Measurements from ENCODE around the gene CDK5. TPM values are rescaled to one million over a fixed set of nuclear protein-coding genes. Genes with fewer than 3 reads are reported as not detected.

CDK5 gene
- polyA plus RNA-seq, 4 donors, result 15.8 to 19.0 (median 17.6) TPM

DNA sequence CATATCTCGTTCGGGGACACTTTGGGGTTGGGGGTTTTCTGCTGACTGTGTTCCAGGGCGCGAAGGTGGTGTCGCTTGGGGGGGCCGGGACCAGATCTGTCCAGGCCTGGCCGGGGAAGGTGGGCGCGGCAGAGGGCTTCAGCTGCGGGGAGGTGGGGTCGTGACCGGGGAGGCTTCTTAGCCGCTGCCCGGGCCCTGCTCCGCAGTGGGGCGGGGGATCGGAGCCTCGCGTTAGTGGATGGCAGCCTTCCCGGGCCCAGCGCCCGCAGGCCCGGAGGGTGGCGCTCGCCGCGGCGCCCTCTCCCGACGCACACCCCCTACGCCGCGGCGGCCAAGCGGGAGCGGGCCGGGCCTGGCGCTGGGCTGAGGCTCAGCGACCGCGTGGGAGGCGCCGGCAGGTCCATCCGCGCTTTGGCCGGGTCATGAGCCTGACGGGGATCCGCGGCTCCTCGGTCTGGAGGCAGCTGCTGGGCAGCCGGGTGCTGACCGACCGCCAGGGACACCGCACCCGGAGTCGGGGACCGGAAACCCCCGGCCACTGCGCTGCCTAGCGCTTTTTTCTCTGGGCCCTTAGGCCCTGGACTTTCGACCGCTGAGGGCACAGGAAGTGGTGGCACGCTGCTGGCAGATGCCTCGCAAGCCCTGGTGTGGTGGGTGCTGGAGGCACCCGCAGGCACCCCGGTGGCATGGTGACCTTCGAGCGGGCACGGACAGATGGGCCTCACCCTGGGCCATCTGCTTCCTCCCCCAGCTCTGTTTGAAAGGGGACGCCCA is 29.7 kb upstream of the CDK5 start:
- no peak for DNase-seq (ENCODE audit: low read depth in 4 of 4, low spot score in 3 of 4)

DNA sequence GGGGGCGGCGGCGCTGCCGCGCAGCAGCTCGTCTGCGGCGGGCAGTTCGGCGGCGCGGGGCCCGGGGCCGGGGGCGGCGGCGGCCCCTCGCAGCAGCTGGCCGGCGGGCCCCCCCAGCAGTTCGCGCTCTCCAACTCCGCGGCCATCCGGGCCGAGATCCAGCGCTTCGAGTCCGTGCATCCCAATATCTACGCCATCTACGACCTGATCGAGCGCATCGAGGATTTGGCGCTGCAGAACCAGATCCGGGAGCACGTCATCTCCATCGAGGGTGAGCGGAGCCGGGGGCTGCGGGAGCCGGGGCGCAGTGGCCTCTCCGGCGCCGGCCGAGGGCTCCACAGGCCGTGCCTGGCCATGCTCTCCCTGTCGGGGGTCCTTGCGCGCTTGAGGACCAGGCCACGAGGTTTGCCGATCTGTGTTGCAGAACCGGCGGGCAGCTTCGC is 29.1 kb upstream of the CDK5 start:
- DNase-seq (ENCODE audit: low read depth in 4 of 4, low spot score in 3 of 4), result no peak

DNA sequence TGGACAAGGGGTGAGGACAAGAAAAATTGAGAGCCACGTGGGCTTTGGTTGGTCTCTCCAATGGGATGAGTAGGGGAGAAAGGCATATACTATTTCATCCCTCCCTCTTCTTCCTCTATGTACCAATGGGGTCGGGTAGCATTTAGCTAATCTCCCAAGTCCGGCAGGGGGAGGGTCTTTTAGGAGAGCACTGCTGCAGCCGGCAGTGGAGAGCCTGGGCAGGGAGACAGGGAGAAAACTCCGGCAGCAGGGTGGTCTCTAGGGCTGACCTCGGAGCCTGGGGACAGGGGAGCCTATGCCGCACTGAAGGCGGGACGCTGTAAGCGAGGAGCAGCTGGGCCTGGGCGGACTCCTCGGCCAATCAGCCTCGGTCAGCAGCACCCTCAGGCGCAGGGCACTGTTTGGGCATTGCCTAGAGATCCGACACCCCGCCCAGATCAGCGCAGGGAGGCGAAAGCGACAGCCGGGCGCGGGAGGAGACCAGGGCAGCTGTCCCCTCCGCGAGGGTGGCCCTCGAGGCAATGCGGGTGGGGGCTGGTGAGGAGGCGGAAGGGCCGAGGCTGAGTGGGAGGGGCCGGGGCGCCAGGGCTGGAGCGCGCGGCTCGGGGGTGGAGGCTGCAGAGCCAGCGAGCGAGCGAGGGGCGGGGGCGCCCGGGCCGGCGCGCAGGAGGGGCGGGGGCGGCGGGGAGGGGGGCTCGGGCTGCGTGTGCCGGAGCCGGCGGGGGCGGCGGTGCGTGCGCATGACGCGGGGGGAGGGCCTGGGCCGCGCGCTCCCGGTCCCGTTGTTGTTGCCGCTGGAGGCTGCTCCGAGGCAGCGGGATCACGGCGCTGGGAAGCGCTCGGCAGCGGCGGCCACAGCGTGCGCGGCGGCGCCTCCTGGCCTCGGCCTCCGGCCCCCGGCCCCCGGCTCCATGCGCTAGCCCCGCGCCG is 28.3 kb upstream of the CDK5 start, which contains the start of gene AGAP3:
TSS of gene AGAP3 (plus strand) at position 785 of the 930 bp plus-strand sequence. CDS start 267 bp downstream, outside the sequence.
- peak in 1 of 4 donors; percentile 74 for DNase-seq (ENCODE audit: low read depth in 4 of 4, low spot score in 3 of 4)

DNA sequence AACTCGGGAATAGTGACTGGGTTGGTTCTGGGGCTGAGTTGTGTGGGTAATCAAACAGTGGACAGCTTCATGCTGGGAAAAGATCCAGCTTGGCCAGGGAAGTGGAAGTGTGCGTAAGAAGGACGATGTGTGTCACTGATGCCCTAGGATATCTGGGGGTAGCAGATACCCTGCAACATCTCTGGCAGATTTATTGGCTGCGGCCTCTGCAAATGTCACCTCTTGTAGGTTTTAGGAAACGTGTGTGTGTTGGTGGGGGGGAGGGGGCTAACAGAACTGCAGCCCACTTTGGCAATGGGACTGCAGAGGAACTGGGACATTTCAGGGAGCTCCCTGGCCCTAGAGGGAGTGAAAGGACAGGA is 27.6 kb upstream of the CDK5 start:
- no peak for DNase-seq (ENCODE audit: low read depth in 4 of 4, low spot score in 3 of 4)

DNA sequence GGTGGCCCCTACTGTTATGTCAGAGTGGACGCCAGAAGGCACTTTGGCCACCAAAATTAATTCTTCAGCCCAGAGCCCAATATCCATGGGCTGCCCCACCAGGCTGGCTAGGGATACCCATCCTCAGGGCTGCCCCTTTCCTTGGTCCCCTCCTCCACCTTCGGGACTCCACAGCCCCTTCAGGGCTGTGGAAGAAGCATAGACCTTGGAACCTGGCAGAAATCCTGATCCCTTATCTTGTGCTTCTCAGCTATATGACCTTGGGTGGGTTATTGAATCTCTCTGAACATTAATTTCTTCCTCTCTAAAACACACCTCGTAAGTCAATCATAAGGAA is 26.1 kb upstream of the CDK5 start:
- DNase-seq (ENCODE audit: low read depth in 4 of 4, low spot score in 3 of 4), result no peak

DNA sequence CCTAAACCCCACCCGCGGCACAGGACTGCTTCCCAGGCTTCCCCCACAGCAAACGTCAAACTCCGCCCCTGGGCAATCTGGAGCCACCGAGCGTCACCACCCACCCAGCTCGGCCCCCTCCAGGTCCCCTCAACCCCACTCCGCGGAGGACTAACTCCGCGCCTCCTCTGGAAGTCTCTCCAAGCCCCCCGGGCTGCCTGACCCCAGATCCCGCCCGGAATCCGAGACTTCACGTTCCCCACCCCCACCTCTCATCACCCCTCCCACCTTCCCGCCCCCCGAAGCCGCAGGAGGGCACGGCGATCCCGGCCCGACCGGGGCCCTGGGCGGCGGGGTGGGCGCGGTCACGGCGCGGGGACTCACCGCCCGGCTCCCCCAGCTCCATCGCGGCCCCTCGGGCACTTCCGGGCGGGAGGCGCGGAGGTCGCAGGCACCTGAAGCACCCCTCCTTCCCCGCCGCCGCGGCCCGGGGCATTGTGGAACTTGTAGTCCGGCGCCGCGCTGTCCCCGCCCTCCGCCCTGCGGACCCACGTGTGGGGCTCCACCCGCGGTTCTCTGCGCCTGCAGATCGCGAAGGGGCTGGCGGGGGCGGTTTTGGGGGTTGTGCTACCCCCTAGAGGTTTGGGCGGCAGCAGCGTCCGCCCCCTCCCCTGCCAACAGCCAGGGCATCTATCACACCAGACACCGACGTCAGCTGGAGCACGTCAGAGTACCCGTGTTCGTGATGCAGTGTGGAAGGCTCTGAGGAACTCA is 25.6 kb upstream of the CDK5 start, which contains the start of gene TMUB1:
TSS of gene TMUB1 (minus strand) at position 423 of the 753 bp plus-strand sequence. CDS start 930 bp downstream, outside the sequence.
- no peak for DNase-seq (ENCODE audit: low read depth in 4 of 4, low spot score in 3 of 4)

DNA sequence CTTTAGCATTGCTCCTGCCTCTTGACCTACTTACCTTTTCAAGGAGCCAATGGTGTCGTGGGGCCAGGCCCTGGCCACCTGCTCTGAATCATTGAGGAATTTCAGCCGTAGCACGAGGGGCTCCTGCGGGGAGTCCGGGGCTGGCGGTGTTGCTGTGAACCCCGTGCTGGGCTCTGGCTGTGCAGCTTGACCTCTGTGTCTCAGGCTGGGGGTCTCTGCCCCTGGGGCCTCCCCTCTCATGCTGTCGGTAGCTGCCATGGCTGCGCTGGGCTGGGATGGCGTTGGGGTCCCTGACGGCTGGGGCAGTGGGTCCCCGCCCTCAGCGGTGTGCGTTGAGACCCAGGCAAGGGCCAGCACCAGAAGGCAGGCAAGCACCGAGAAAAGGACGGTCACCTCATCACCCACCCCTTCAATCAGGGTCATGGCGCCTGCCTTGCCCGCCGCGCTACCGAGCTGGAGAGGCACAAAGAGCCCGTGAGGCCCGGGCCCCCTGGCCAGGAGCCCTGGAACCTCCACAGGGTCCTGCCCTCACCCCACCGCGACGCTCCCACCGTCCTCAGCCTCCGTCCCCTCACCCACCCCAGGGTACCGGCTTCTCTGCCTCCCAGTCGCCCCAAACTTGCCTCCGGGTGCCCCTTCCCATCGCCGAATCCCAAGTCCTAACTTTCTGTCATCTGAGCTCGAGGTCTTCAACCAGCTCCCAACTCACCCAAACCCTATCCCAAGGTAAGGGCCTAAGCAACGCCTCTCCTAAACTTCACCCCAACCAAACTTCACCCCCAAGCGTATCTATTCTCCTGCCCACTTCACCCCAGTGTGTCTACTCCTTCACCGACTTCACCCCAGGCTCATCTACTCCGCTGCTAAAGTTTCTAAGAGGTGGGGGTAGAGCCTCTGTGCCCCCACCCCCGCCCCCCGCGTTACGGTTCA is 24.7 kb upstream of the CDK5 start:
- no peak for DNase-seq (ENCODE audit: low read depth in 4 of 4, low spot score in 3 of 4)

DNA sequence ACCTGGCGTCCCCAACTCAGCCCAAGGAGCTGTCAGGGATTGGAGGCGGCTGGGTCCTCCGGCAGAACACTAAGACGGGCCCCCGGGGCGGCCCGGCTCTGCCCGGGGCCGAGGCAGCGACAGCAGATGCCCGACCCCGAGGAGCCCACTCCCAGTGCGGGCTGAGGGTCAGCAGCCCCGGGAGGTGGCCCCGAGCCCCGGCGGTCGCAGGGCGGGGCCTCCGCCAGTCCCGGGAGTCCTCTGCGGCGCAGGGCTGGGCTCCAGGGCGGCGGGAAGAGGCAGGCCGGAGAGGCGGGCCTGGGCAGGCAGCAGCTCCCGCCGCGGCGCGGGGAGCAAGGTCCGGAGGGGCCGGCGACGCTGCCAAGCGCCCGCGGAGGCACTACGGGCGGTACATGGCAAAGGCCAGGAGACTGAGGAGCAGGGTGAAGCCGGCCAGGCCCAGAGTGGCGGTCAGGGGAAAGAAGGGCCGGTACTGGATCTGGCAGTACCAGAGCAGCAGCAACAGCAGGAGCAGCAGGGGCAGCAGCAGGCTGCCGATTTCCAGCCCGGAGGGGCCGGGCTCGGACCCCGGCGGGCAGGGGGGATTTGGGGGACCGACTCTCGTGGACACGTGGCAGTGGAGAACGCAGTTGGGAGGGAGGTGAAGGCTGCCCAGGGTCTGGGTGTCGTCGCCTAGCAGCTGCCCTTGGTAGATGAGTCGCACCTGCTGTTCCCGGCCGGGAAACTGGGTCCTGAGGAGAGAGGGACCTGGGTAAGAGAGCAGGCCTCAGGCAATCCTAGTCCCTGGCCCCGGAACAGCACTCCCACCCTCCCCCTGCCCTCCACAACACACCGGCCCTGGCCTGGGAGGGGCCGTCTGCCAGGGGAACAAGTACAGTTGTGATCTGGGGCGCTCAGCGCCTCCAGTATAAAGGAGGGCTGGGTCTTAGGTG is 23.7 kb upstream of the CDK5 start:
- no peak for DNase-seq (ENCODE audit: low read depth in 4 of 4, low spot score in 3 of 4)

DNA sequence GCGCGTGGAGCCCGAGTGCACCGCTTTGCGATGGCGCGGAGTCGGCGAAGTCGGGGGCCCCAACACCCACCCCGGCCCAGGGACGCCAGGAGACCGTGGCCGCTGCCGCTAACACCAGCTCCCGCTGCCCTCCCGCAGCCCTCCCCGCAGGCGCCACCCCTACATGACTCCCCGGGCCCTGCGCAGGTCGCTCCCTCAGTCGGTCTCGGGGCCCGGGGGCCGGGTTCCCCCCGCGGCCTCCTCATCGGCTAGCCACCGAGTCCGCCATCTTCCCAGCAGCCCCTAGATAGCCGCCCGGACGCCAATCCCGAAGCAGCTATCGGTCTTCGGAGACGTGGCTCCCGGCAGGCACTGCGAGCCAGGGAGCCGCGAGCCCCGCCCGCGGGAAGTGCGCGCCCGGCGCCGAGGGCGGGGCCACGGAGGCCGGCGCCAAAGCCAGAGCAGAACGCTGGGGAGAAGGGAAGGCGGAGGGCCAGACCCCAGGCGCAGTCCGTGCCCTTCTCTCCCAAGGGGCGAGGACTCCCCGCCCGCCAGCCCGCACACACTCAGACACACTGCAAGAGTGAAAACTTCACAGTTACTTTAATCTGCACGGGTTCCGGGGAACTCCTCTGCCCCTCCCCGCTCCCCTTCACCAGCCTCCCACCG is 22.9 kb upstream of the CDK5 start, which contains the start of gene FASTK:
TSS of gene FASTK (minus strand) at position 288 of the 648 bp plus-strand sequence. CDS start at position 245, 43 bp downstream.
- DNase-seq (ENCODE audit: low read depth in 4 of 4, low spot score in 3 of 4), result peak in 3 of 4 donors; percentile 83 to 86 (median 85)

DNA sequence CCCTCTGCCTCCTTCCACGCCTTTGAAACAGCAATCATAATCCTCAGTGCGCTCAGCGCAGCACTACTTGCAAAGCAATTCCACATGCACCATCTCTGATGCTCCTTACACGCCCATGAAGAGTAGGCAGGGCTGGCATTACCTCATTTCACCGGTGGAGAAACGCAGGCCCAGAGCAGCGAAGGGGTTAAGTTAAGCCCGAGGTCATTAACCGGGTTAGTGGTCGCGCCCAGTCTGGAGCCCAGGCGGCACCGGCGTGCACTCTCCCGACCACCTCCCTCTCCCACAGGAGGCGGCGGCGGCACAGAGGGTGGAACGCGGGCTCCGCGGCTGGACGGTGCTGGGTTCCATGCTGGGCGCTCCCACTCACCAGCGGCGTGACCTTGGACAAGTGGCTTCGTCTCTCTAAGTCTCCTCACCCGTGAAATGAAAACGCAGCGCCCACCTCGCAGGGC is 22.4 kb upstream of the CDK5 start:
- no peak for DNase-seq (ENCODE audit: low read depth in 4 of 4, low spot score in 3 of 4)

DNA sequence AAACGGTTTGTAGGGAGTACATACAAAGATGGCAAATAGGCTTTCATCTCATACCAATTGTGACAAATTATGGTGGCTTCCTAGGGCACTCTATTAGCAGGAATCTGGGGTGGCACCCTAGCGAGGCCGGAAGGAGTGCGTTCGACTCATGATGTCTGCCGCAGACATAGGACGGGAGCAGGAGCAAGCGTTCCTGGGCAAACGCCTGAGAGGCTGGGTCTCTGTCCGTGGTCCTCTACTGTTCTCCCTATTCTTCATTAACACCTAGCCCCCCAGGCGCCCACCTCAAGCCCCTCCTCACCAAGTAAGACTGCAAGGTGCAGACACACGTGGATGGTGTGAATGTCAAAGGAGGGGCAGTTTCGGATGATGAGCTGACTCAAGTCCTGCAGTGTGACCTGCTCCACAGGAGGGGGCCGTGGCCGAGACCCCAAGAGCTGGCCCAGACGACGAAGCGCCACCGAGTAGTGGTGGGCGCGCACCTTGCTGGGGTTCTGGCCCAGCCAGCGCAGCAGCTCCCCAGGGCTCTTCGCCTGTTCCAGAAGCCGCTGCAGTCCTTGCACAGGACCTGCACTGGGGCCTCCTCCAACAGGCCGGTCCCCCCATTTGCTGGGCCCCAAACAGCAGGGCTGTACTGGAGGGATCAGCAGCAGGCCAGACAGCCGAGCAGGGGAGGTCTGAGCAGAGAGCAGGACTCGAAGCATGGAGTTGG is 21.7 kb upstream of the CDK5 start:
- no peak for DNase-seq (ENCODE audit: low read depth in 4 of 4, low spot score in 3 of 4)

DNA sequence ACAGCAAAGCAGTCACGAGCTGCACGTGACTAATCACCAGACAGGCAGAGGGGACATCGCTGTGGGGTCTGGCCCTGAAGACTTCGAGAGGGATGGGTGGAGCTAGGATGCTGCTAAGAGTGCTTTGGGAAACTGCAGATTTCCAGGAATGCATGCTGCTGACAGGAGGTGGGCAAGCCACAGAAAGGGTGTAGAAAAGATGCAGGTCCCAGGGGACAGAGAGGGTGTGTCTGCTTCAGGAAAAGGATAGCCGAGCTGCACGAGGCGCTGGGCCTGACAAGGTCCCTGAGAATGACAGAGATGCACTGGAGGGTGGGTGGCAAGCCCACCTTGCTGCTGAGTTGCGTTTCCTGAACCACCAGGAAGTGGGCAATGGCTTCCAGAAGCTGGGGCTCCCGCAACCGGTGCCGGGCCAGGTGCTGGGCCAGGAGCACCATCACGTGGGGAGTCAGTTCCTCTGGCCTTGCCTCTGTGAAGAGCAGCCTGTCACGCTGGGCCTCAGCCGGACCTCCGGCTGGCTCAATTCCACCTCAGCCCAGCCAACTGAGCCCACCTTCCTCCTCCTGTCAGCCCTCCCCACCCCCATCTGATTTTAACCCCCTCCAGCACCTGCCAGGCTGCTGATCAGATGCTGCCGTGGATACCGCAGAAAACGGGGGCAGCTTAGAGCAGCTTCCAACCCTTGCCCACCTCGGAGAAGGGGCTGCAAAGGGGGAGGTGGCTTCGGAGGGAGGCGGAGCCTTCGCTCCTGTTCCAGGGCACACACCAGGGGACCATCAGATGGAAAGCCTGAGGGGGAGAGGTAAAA is 20.7 kb upstream of the CDK5 start:
- DNase-seq (ENCODE audit: low read depth in 4 of 4, low spot score in 3 of 4), result no peak

DNA sequence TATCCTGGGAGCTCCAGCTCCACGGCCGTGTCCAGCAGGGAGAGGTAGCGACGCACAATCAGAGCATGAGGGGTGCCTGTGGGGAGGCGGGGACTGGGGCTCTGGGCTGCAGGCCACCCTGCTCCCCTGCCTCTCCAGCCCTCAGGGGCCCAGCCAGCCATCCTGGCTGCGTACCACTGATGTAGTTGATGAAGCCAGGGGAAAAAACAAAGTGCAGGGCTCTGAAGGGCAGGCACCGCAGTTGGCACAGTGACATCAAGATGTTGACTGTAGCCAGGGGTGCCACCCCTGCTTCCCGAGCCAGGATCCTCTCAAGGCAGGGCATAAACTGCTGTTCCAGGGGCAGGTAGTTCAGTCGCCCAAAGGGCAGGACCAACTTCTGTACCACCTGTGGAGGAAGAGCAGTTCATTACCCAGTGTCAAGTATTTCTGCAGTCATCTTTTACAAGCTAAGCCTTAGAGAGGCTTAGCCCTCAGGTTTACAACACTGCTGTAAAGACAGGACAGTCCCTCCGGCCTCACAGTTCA is 20.1 kb upstream of the CDK5 start:
- no peak for DNase-seq (ENCODE audit: low read depth in 4 of 4, low spot score in 3 of 4)

DNA sequence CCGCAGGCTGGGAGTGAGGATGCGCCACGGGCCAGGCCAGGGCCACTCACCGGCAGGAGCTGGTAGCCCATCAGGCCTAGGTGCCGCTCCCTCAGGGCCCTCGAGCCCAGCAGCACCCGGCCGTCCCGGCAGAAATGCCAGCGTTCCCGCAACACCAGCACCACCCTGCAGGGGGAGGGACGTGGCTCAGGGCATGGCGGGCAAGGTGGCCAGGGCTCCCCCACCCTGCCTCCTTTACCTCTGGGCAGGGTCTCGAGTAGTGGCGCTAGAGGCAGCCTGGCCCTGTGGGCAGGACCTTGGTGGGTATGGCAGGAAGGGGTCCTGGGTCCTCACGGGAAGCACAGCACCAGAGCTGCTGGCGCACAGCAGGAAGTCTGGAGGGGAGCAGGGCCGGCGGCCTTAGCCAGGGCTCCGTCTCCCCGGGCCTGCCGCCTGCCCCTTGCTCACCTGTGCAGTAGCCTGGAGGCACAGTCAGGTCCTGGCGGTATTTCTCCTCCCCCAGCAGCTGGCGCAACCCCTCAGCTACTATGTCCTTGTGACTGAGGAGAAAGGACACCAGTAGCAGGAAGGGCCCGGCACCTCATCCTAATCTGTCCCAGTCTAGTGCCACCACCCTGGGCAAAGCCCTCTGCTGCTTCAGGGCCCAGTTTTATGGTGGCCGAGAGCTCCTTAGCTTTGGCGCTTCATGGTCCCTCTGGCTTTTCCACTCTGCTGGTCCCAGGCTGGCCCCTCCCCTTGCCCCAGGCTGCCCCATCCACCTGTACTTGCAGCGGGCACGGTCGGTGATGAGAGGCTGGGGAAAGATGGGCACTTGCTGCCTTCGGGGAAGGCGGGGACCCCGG is 19.4 kb upstream of the CDK5 start:
- no peak for DNase-seq (ENCODE audit: low read depth in 4 of 4, low spot score in 3 of 4)

DNA sequence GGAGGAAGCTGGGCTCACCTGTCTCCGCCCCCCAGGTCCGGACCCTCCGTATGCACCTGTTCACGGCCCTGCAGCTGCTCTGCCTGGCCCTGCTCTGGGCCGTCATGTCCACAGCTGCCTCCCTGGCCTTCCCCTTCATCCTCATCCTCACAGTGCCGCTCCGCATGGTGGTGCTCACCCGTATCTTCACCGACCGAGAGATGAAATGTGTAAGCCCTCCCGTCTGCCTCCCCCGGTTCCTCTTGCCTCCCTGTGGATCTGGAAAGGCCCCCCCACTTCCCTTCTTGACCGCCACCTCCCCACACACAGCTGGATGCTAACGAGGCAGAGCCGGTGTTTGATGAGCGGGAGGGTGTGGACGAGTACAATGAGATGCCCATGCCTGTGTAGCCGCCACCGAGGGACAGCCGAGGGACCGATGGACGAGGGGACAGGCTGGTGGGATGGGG is 18.3 kb upstream of the CDK5 start:
- DNase-seq (ENCODE audit: low read depth in 4 of 4, low spot score in 3 of 4), result no peak
